ENCODE measurements around the gene TNRC6A. TPM values are rescaled to one million over a fixed set of nuclear protein-coding genes. Genes with fewer than 3 reads are reported as not detected.

The TNRC6A gene
- polyA plus RNA-seq, 1 donor, result 101 TPM

- DNase-seq, result no peak
Observed at GRCh38 chr16:24755201-24755874, 25.9 kb downstream of the TNRC6A start.

DNA sequence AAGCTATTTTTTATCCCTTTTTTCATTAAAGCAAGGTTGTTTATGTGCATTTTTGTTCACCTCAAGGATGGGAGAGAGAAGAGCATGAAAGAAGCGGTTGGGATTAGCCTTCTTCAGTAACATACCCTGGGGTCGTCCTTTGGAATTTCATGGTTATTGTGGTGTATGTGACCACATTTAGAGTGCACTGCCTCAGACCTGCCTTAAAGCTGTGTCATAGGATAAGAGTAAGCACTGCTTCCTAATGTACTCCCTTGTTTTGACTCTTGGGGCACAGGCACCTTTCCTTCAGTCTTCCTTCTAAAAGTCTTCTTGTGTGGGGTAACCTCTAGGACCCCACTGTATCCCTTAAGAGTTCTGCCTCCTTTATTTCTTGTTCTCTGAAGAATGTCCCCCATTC is 28.9 kb downstream of the TNRC6A start:
- no peak for DNase-seq

- DNase-seq, result no peak
Observed at GRCh38 chr16:24759006-24759405, 29.6 kb downstream of the TNRC6A start.

DNA sequence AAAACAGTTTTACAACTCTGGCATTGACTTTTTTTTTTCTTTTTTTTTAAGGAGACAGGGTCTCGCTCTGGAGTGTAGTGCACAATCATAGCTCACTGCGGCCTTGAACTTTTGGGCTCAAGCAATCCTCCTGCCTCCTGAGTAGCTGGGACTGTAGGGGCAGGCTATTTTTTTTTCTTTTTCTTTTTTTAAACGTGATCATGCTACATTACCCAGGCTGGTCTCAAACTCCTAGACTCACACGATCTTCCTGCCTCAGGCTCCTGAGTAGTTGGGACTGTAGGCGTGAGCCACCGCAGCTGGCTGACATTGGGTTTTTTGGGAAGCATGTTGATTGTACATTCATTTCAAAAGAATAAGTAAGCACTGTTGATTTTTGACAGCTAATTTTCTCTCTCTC is 32.1 kb downstream of the TNRC6A start:
- DNase-seq, result no peak

DNA sequence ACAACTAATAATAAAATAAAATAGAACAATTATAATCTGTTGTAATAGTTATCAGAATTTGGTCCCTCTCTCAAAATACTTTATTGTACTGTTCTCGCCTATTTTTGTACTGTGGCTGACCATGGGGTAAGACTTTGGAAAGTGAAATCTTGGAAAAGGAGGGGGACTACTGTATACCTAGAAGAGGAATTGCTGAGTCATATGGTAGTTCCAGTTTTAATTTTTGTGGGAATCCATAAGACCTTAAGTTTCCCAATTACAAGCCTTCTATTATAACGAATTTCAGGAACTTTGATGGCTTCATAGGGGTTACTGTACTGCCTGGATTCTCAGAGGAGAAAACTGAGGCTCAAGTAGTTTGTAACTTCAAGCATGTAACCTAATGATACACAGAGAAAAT is 35.5 kb downstream of the TNRC6A start:
- DNase-seq, result no peak

GRCh38 chr16:24766057-24766456 is 36.6 kb downstream of the TNRC6A start:
- no peak for DNase-seq

DNA sequence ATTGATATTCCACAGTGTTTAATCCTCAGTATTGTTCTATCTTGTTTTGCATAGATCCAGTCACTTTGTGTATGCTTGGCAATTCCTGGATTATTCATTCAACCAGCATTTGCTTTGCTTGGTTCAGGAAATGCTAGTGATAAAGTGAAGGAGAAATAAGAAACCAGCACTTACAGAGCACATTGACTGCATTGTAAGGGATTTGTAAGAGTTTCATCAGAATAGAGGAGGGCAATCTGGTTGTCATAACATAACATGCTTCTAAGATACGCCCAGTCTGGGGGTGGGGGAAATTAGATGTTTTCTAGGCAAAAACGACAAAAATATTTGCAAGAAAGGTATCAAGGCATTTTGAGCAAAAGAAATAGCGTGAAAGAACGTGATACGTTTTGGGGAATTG is 40.4 kb downstream of the TNRC6A start:
- DNase-seq, result no peak

- DNase-seq, result no peak
Observed at GRCh38 chr16:24771132-24771778, 41.8 kb downstream of the TNRC6A start.

- DNase-seq, result no peak
Observed at GRCh38 chr16:24771779-24772157, 42.3 kb downstream of the TNRC6A start.

- no peak for DNase-seq
Observed at GRCh38 chr16:24773771-24774427, 44.4 kb downstream of the TNRC6A start.

- DNase-seq, result no peak
Observed at GRCh38 chr16:24774510-24774909, 45.1 kb downstream of the TNRC6A start.

DNA sequence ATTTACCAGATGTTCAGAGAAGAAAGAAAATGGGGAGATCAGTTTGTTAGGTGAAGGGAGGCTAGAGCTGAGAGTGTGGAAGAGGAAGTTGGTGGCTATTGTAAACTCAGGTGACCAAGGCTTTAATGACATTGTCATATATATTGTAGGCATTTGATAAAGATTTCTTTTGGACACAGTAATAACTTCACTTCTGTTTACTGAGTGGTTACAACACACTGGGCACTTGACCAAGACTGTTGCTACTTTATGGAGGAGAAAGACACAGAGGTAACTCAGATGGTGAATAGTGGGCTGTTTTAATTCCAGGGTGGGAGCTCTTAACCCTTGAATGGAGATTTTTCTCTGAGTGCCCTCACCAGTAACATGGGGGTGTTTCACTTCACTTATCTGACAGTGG is 46.0 kb downstream of the TNRC6A start:
- no peak for DNase-seq

- DNase-seq, result no peak
Observed at GRCh38 chr16:24776501-24777220, 47.2 kb downstream of the TNRC6A start.

DNA sequence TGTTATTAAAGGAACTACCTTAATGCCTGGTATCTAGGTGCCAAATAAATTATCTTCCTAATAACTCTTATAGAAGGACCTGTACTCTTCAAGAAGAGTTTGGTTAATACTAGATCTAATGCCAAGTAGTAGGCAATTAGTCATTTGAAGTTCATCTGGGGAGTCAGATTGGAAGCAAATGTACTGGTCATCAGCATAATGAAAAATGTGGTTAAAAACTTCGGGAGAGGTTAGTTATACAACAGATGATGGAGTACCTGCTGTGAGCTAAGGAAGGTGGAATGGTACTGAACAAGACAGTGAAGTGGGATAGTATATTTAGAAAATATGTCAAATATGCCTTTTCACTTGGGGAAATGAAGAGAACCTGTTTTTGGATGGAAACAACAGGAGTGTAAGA is 49.2 kb downstream of the TNRC6A start:
- DNase-seq, result no peak

GRCh38 chr16:24781256-24781655 is 51.8 kb downstream of the TNRC6A start:
- no peak for DNase-seq

DNA sequence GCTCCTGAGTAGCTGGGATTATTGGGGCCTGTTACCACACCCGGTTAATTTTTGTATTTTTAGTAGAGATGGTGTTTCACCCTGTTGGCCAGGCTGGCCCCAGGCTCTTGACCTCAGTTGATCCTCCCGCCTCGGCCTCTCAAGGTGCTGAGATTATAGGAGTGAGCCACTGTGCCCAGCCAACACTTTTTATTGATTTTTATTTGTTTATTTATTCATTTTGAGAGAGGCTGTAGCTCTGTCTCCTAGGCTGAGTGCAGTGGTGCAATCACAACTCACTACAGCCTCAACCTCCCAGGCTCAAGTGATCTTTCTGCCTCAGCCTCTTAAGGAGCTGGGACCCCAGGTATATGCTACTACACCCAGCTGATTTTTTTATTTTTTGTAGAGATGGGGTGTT is 54.7 kb downstream of the TNRC6A start:
- DNase-seq, result no peak

DNA sequence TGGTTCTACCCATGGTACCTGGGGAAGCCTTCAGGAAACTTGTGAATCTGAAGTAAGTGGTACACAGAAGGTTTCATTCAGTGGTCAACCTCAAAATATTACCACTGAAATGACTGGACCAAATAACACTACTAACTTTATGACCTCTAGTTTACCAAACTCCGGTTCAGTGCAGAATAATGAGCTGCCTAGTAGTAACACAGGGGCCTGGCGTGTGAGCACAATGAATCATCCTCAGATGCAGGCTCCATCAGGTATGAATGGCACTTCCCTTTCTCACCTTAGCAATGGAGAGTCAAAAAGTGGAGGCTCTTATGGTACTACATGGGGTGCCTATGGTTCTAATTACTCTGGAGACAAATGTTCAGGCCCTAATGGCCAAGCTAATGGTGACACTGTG is 60.4 kb downstream of the TNRC6A start:
- no peak for DNase-seq

DNA sequence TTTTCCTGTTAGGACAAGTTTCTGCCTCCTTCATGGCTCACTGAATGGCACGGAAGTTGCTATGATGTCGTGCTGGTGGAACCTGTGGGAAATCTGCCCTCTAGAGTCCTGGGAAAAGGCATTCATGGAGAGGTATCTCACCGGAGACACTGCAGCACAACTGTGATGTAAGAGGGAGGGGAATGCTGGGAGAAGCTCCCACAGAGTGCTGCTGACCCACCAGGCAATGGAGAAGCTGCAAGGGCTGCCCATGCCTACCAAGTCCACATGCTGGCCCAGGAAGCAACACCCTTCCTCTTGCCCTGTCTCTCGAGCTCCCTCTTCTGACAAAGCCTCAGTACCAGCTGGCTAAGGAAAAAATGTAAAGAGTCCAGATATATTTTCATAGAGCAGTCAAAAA is 71.1 kb downstream of the TNRC6A start:
- no peak for DNase-seq

GRCh38 chr16:24801761-24802302 is 72.4 kb downstream of the TNRC6A start:
- no peak for DNase-seq

- DNase-seq, result no peak
Observed at GRCh38 chr16:24805484-24805883, 76.0 kb downstream of the TNRC6A start.

- DNase-seq, result no peak
Observed at GRCh38 chr16:24807301-24807700, 77.8 kb downstream of the TNRC6A start.

- DNase-seq, result no peak
Observed at GRCh38 chr16:24810951-24811843, 81.7 kb downstream of the TNRC6A start.
